HEK293 (cell line): ENCODE results near the gene KRTAP9-9.

Experiments used
- CTCF ChIA-PET: fragments of 350-600 bp; formaldehyde crosslinking; extraction: SDS; loops from one replicate; lab custom pipeline; 2021; ENCODE audit warnings: antibody characterized with exemption; lab: Yijun Ruan, JAX
- POLR2A ChIA-PET: fragments of 300-600 bp; formaldehyde crosslinking; extraction: SDS; loops from one replicate; lab custom pipeline; 2020; ENCODE audit warnings: antibody characterized with exemption, inconsistent platforms; lab: Yijun Ruan, JAX
- H3K27ac ChIP-seq: fragments of 200-500 bp; sonication (Bioruptor generic); 2 replicates; pipeline ENCODE4 v1.5.1; 2014; ENCODE audit warnings: low read depth, low read length, control low read depth, inconsistent platforms; ENCODE audit errors: extremely low read depth
- H3K36me3 ChIP-seq, 2 experiments: fragments of 200-500 bp in 1 of 2; sonication (Bioruptor generic) in 1 of 2; 1 replicate in 1 of 2; 2 replicates in 1 of 2; pipeline ENCODE4 v1.5.1; 2014 to 2017; ENCODE audit warnings: inconsistent platforms in 2 of 2, low read length in 2 of 2; ENCODE audit not compliant: control insufficient read depth in 2 of 2, insufficient read depth in 1 of 2
- H3K4me1 ChIP-seq: fragments of 200-500 bp; sonication (Bioruptor generic); 2 replicates; pipeline ENCODE4 v1.5.1; 2014; ENCODE audit warnings: mild to moderate bottlenecking, low read length, inconsistent platforms; ENCODE audit not compliant: control insufficient read depth, insufficient read depth
- H3K4me3 ChIP-seq: 2 replicates; pipeline ENCODE4 v1.5.1; 2011; ENCODE audit warnings: low read depth, mild to moderate bottlenecking, control low read depth, low read length, moderate library complexity
- H3K9me3 ChIP-seq: fragments of 200-500 bp; sonication (Bioruptor generic); 2 replicates; pipeline ENCODE4 v1.5.1; 2014; ENCODE audit warnings: low read depth, low read length, inconsistent platforms; ENCODE audit not compliant: control insufficient read depth, insufficient read depth
- ATF2 ChIP-seq: fragments of 450-650 bp; formaldehyde crosslinking; IDR thresholded peaks from 2 replicates; pipeline ENCODE4 v1.5.1; 2016; ENCODE audit warnings: missing biosample characterization, missing genetic modification characterization, low read depth
- KLF16 ChIP-seq: fragments of 450-650 bp; formaldehyde crosslinking; IDR thresholded peaks from 2 replicates; pipeline ENCODE4 v1.5.1; 2017; ENCODE audit warnings: missing biosample characterization, missing genetic modification characterization
- MZF1 ChIP-seq: fragments of 450-650 bp; formaldehyde crosslinking; IDR thresholded peaks from 2 replicates; pipeline ENCODE4 v1.5.1; 2017; ENCODE audit warnings: missing biosample characterization, missing genetic modification characterization, borderline replicate concordance
- PRDM1 ChIP-seq: fragments of 450-650 bp; formaldehyde crosslinking; IDR thresholded peaks from 2 replicates; pipeline ENCODE4; 2016; ENCODE audit warnings: missing biosample characterization, missing genetic modification characterization
- SCRT1 ChIP-seq: fragments of 450-650 bp; formaldehyde crosslinking; IDR thresholded peaks from 2 replicates; pipeline ENCODE4 v1.5.1; 2016; ENCODE audit warnings: missing biosample characterization, missing genetic modification characterization, borderline replicate concordance
- SCRT2 ChIP-seq: fragments of 450-650 bp; formaldehyde crosslinking; IDR thresholded peaks from 2 replicates; pipeline ENCODE4 v1.5.1; 2016; ENCODE audit warnings: missing biosample characterization, missing genetic modification characterization
- SP2 ChIP-seq: fragments of 450-650 bp; formaldehyde crosslinking; IDR thresholded peaks from 2 replicates; pipeline ENCODE4 v1.5.1; 2016; ENCODE audit warnings: missing biosample characterization, missing genetic modification characterization
- SP7 ChIP-seq: fragments of 450-650 bp; formaldehyde crosslinking; IDR thresholded peaks from 2 replicates; pipeline ENCODE4 v1.5.1; 2016; ENCODE audit warnings: missing biosample characterization, missing genetic modification characterization
- ZBTB11 ChIP-seq: fragments of 450-650 bp; formaldehyde crosslinking; conservative IDR thresholded peaks from 2 replicates; pipeline ENCODE4 v1.5.1; 2016; ENCODE audit warnings: low read depth, missing biosample characterization, missing genetic modification characterization
- ZBTB7A ChIP-seq: fragments of 450-650 bp; formaldehyde crosslinking; IDR thresholded peaks from 2 replicates; pipeline ENCODE4 v1.5.1; 2016; ENCODE audit warnings: low read depth, missing biosample characterization, missing genetic modification characterization
- ZIC2 ChIP-seq: fragments of 450-650 bp; formaldehyde crosslinking; IDR thresholded peaks from 2 replicates; pipeline ENCODE4 v1.5.1; 2016; ENCODE audit warnings: missing biosample characterization, missing genetic modification characterization
- ZNF114 ChIP-seq: fragments of 450-650 bp; formaldehyde crosslinking; IDR thresholded peaks from 2 replicates; pipeline ENCODE4 v1.5.0; 2017; ENCODE audit warnings: missing biosample characterization, missing genetic modification characterization
- ZNF138 ChIP-seq: fragments of 450-650 bp; formaldehyde crosslinking; IDR thresholded peaks from 2 replicates; pipeline ENCODE4 v1.5.1; 2016; ENCODE audit warnings: missing biosample characterization, missing genetic modification characterization, borderline replicate concordance
- ZNF146 ChIP-seq: fragments of 450-650 bp; formaldehyde crosslinking; IDR thresholded peaks from 2 replicates; pipeline ENCODE4 v1.5.1; 2016; ENCODE audit warnings: missing biosample characterization, missing genetic modification characterization
- ZNF24 ChIP-seq: fragments of 450-650 bp; formaldehyde crosslinking; IDR thresholded peaks from 2 replicates; pipeline ENCODE4 v1.5.1; 2016; ENCODE audit warnings: missing biosample characterization, missing genetic modification characterization
- ZNF26 ChIP-seq: fragments of 450-650 bp; formaldehyde crosslinking; IDR thresholded peaks from 2 replicates; pipeline ENCODE4 v1.5.1; 2016; ENCODE audit warnings: missing biosample characterization, missing genetic modification characterization
- ZNF266 ChIP-seq: fragments of 450-650 bp; formaldehyde crosslinking; IDR thresholded peaks from 2 replicates; pipeline ENCODE4 v1.5.1; 2016; ENCODE audit warnings: missing biosample characterization, missing genetic modification characterization, low read depth
- ZNF324 ChIP-seq: fragments of 450-650 bp; formaldehyde crosslinking; IDR thresholded peaks from 2 replicates; pipeline ENCODE4 v1.5.1; 2016; ENCODE audit warnings: missing biosample characterization, missing genetic modification characterization
- ZNF488 ChIP-seq: fragments of 450-650 bp; formaldehyde crosslinking; IDR thresholded peaks from 2 replicates; pipeline ENCODE4 v1.5.1; 2016; ENCODE audit warnings: missing biosample characterization, missing genetic modification characterization
- ZNF626 ChIP-seq: fragments of 450-650 bp; sonication (Bioruptor Pico); formaldehyde crosslinking; IDR thresholded peaks from 2 replicates; pipeline ENCODE4 v1.5.1; 2018; ENCODE audit warnings: missing biosample characterization, missing genetic modification characterization, inconsistent platforms
- ZNF777 ChIP-seq: fragments of 450-650 bp; formaldehyde crosslinking; IDR thresholded peaks from 2 replicates; pipeline ENCODE4 v1.5.1; 2017; ENCODE audit warnings: missing biosample characterization, missing genetic modification characterization, borderline replicate concordance
- ZNF843 ChIP-seq: fragments of 450-650 bp; formaldehyde crosslinking; IDR thresholded peaks from 2 replicates; pipeline ENCODE4 v1.5.1; 2016; ENCODE audit warnings: missing biosample characterization, missing genetic modification characterization

Gene KRTAP9-9

GRCh38 chr17:41212524-41213169 lies 42.5 kb upstream of the KRTAP9-9 start:
- H3K27ac ChIP-seq: no peak overlapping the region
- POLR2A ChIA-PET: no interaction called here
- TF ChIP-seq SCRT1 (tag by site-specific recombination) (peak; percentile 49; the same call in 1 of the 2 replicates), SCRT2 (tag by site-specific recombination) (peak; percentile 42; the same call in 1 of the 2 replicates), ZNF626 (no peak), ZIC2 (tag by site-specific recombination) (peak; percentile 83), ZNF24 (no peak), ZBTB7A (tag by site-specific recombination) (no peak)
- H3K9me3 ChIP-seq: no peaks in the 10 kb centered on the region
- CTCF ChIA-PET: interaction anchor here (0.6 kb wide), 1 partner anchor 429 kb away, joined by 3 read pairs; no protein-coding TSS in a partner anchor
- H3K36me3 ChIP-seq: no peaks in the 10 kb centered on the region
- peaks cover 4% of the 10 kb centered on the region; the same call in 1 of the 2 replicates for H3K4me1 ChIP-seq
- no peak overlapping the region for H3K4me3 ChIP-seq

- peak; percentile 69; the same call in 1 of the 2 replicates for TF ChIP-seq ZNF146 (tag by site-specific recombination)
- TF ChIP-seq ZNF488 (tag by site-specific recombination): no peak
- Histone ChIP-seq H3K4me3 (no peak overlapping the region), H3K36me3 (no peaks in the 10 kb centered on the region), H3K4me1 (peaks cover 4% of the 10 kb centered on the region; the same call in 1 of the 2 replicates), H3K9me3 (no peaks in the 10 kb centered on the region), H3K27ac (no peak overlapping the region)
- ChIA-PET POLR2A (no interaction called here), CTCF (interaction anchor here (1.0 kb wide), 1 partner anchor 18 kb away, joined by 4 read pairs; no protein-coding TSS in a partner anchor)
Observed at GRCh38 chr17:41215681-41216080, 39.5 kb upstream of the KRTAP9-9 start.

GRCh38 chr17:41223821-41224220 lies 31.4 kb upstream of the KRTAP9-9 start:
- H3K27ac ChIP-seq: no peak overlapping the region
- CTCF ChIA-PET: no interaction called here
- POLR2A ChIA-PET: no interaction called here
- TF ChIP-seq ZNF626 (no peak), ZNF26 (no peak), KLF16 (tag by site-specific recombination) (no peak), ZNF138 (tag by site-specific recombination) (no peak), SP2 (tag by site-specific recombination) (no peak), MZF1 (tag by site-specific recombination) (no peak), ZNF146 (tag by site-specific recombination) (no peak), ZNF777 (tag by site-specific recombination) (no peak), PRDM1 (tag by site-specific recombination) (no peak), ZNF324 (no peak), ZNF843 (tag by site-specific recombination) (no peak), SP7 (tag by site-specific recombination) (no peak), ATF2 (tag by site-specific recombination) (no peak), ZNF266 (tag by site-specific recombination) (no peak), ZNF114 (tag by site-specific recombination) (no peak), ZBTB11 (tag by site-specific recombination) (no peak)

More at GRCh38 chr17:41223821-41224220, 31.4 kb upstream of the KRTAP9-9 start:
- Histone ChIP-seq H3K4me3 (no peak overlapping the region), H3K4me1 (no peaks in the 10 kb centered on the region), H3K9me3 (no peaks in the 10 kb centered on the region), H3K36me3 (no peaks in the 10 kb centered on the region)
